HT1080 (cell line): ENCODE data around the gene MPC1. TPM values are rescaled to one million over a fixed set of nuclear protein-coding genes. Genes with fewer than 3 reads are reported as not detected.
"Not testable (repeated sequence)": the region's sequence is repeated elsewhere in the genome, so short reads cannot be mapped to it uniquely, and the experiment has no call there.

Experiments used
- DNase-seq: peaks from one replicate; pipeline ENCODE4 v3.0.0-alpha.2; 2015; ENCODE audit warnings: low read depth
- total RNA-seq: library from RNA; depleted of rRNA; stranded (reverse); fragments of >200 nt; shearing (Covaris generic); gene quantifications from 2 replicates; pipeline ENCODE4 v1.2.3, GENCODE V29; 2014

The MPC1 gene
- total RNA-seq, 1 experiment from 2014 or later, result 39.6 TPM

DNA sequence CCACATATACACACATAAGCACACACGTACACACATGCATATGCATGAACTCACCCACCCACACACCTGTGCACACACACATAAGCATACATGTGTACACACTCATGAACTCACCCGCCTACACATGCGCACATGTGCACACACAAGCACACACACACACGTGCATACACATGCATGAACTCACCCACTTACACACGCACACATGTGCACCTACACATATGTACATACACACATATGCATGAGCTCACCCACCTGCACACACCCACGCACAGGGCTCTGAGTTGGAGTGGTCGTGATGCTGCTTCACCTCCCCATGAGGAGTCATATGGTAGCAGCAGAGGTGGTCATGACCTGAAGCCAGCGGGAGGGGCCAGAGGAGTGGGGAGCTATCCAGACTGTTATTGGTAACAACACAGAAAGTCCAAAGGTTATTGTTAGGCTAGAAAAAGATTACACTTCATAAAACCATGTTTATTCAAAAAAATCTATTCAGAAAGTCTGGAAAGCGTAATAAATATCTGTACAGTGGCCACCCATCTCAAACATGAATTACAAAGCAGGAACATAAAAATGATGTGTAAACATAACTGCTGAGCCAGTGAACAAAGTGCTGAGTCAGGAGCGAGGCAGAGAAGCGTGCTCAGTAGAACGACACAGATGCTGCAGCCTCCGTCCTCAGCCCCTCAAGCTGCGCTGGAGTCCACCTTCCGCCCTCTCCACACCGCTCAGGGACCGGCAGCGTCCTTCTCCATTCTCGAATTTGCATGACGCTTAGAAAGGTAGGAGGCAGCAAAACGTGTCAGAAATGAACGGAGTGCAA is 26.4 kb upstream of the MPC1 start:
- DNase-seq, result no peak

DNA sequence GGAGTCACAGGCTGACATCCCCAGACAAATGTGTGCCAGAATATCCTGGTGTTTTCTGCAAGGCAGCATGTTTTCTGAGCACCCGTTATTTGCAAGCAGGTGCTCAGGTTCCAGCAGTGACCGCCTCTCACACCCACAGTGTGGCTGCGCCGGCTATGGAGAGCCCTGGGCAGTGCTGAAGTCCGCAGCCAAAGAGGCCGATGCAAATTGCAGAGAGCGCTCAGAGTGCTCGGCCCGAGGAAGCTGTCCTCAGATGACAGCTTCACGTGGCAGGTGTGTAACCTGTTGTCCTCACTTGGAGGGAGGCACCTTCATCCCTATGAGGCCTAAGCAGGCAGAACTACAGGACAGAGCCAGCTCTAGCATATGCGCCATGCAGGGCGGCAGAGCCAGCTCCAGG is 23.5 kb upstream of the MPC1 start:
- no peak for DNase-seq

DNA sequence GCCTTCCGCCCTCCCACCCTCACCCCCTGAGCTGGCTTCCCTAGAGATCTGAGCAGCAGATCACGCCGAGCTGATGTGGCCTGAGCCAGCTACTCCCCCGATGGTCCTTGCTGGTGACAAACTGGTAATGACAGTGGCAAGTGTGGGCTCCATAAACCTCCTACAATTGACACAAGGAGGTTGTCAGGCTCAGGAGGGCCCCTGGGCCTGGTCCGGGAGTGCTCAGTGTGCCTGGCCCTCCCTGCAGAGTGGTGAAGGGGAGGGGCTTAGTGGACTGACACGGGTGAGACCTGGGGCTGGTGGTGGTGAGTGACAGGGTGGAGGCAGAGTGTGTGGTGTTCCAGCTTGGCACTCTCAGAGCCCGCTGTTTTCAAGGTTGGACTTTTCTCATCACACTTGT is 22.6 kb upstream of the MPC1 start:
- no peak for DNase-seq

DNA sequence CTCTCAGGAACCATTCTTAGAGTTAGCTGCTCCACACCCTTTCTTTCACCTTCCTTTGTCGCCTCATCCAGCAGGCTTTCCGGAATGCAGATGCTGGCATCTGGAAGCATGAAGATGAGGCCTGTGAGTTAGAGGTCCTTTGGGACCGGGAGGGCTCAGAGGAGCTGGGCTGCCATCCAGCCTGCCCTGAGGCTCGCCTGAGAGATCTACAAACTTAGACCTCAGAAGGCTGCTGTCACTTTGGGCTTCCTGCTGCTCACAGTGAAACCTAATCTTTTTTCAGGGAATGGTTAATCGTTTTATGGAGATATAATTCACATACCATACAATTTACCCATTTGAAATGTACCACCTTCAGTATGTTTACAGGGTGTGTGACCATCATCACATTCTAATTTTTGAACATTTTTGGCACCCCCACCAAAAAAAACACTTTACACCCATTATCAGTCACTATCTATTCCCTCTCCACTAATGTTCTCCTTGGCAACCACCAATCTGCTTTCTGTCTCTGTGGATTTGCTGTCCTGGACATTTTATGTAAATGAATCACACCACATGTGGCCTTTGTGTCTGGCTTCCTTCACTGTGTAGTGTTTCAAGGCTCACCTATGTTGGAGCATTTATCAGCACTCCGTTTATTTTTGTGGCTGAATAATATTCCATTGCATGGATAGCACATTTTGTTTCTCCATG is 20.0 kb upstream of the MPC1 start:
- DNase-seq, result no peak

DNA sequence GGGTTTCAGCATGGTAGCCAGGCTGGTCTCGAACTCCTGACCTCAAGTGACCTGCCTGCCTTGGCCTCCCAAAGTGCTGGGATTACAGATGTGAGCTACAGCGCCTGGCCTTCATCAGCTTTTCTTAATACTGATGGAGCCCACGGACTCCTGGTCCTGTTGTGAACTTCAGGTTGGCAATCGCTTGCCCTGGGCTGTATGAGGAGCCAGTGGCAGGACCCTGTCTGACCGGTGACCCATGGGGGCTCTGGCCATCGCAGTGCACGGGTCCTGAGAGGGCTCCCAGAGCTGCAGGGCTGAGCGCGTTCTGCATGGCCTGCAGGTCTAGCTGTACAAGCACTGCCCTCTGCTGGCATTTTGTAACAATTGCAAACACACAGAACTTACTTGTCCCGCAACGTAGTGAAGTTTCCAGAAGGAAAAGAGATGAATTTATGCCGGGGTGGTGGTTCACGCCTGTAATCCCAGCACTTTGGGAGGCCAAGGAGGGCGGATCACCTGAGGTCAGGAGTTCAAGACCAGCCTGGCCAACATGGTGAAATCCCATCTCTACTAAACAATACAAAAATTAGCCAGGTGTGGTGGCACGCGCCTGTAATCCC is 18.0 kb upstream of the MPC1 start:
- peak; percentile 34 for DNase-seq

DNA sequence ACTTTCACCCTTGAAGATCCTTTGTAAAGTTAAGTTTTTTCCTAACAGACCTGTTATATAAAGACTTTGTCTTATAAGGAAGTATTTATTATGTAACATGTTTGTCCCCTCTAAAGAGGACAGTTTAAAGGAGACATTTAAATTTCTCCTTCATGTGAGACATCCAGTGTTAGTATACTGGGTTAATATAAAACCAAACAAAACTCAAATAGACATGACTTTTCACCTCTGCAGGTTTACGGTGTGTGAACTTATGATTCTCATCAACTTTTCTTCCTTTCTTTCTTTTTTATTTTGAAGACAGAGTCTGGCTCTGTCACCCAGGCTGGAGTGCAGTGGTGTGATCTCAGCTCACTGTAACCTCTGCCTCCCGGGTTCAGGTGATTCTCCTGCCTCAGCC is 17.4 kb upstream of the MPC1 start:
- no peak for DNase-seq

DNA sequence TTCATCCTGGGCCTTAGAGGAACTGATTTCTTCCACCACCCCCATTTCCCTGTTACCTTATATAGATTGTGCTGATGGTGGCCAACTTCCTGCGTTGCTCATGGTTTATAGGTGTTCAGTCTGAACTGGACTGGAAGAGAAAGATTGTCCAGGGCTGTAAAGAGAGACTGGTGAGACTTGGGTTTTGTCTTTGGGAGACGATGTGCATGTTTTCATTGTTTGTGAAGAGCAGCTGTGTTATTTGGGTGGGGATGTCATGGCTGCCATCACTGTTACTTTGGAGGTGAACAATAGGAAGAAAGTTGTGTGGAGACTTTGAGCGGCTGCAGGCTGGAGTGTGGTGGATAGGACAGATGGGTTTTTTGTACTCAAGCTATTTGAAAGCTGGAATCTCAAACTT is 15.6 kb upstream of the MPC1 start:
- no peak for DNase-seq

DNA sequence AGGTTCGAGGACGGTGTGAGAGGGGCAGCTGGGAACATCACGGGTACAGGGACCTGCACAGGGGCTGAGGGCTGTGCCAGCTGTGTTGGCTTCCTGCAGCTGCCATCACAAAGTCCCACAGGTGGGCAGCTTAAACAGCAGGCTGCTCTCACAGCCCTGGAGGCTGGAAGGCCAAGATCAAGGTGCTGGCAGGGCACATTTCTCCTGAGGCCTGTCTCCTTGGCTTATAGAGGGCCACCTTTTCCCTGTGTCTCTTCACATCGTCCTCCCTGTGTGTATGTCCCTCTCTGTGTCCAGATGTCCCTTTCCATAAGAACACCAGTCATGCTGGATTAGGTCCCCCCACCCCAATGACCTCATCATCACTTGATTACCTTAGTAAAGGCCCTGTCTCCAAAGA is 15.1 kb upstream of the MPC1 start:
- DNase-seq, result no peak

DNA sequence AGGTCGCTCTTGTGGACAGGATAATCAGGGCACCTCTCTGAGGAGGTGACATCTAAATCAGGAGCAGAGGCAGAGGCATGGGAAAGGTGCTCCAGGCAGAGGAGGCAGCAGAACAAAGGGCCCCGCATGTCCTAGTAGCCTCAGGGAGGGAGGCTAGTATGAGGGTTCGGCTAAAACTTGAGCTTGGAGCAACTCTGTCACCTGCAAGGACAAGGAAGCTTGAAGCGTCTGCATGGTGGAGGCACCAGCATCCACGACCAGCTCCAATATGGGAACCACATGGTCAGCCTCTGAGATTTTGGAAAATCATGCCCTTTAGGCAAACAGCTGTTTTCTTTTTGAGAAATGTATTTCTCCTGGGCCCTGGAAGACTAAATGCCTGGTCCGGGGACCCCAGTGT is 13.0 kb upstream of the MPC1 start:
- no peak for DNase-seq

DNA sequence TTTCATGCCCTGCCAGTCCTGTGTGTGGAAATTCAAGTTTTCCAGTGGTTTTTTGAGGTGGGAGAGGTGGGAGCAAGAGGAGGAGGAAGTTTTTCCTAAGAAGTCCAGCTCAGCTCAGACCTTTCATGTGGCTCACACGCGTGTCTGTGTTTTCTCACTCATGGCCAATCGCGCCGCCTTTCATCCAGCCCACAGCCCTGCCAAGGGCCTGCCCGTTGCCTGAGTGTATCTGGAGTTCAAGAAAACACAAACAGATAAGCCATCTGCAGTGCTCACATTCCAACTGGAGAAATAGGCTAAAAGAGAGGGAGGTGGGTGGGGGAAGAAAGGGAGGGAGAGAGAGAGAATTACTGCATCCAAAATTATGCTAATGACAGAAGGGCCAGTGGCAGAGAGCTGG is 12.6 kb upstream of the MPC1 start:
- DNase-seq, result no peak

DNA sequence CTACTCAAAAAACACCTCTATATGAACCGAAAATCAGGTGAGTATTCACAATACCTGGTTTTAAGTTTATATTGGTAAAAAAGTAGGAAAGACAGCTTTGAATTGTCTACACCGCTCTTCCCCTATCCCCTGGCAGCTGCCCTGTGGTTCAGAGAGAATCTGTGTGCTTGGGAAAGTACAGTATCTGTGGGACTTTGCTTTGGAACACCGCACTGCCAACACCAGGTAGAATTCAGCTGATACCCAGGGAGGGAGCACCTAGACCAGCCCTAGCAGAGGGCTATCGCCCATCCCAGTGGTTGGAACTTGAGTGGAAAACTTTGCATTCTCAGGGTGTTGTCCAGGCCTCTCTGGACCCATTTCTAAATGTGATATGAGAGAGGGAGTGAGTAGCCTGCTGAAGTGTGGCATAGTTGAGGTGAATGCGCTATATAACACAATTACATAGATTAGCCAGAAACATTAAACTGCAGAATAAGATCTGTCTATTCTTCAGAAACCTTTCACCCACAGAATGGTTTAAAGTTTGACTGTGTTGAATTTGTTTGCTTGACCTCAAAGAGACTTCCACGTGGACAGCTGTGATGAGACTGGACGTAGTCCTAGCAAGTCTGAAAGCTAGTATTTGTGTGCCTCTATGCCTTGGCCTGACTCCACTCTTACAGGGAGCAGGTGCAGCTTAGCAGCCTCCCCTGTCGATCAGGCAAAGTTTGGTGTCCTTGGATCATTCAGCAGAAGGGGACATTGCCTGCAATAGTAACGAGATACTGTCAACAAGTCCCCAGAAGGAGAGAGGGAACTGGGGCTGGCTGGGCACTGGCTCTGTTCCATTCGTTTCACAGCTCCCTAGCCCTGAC is 11.5 kb upstream of the MPC1 start:
- no peak for DNase-seq

DNA sequence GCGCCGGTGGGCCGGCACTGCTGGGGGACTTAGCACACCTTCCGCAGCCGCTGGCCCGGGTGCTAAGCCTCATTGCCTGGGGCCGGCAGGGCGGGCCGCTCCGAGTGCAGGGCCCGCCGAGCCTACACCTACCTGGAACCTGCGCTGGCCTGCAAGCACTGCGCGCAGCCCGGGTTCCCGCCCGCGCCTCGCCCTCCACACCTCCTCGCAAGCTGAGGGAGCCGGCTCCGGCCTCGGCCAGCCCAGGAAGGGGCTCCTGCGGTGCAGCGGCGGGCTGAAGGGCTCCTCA is 10.7 kb upstream of the MPC1 start:
- DNase-seq, result no peak

DNA sequence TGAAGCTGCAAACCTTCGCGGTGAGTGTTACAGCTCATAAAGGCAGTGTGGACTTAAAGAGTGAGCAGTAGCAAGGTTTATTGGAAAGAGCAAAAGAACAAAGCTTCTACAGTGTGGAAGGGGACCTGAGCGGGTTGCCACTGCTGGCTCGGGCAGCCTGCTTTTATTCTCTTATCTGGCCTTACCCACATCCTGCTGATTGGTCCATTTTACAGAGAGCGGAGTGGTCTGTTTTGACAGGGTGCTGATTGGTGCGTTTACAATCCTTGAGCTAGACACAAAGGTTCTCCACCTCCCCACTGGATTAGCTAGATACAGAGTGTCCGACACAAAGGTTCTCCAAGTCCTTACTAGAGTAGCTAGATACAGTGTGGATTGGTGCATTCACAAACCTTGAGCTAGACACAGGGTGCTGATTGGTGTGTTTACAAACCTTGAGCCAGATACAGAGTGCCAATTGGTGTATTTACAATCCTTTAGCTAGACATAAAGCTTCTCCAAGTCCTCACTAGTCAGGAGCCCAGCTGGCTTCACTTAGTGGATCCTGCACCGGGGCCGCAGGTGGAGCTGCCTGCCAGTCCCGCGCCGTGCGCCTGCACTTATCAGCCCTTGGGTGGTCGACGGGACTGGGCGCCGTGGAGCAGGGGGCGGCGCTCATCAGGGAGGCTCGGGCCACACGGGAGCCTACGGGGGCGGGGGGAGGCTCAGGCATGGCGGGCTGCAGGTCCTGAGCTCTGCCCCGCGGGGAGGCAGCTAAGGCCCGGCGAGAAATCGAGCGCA is 10.2 kb upstream of the MPC1 start:
- DNase-seq, result not testable (repeated sequence)

DNA sequence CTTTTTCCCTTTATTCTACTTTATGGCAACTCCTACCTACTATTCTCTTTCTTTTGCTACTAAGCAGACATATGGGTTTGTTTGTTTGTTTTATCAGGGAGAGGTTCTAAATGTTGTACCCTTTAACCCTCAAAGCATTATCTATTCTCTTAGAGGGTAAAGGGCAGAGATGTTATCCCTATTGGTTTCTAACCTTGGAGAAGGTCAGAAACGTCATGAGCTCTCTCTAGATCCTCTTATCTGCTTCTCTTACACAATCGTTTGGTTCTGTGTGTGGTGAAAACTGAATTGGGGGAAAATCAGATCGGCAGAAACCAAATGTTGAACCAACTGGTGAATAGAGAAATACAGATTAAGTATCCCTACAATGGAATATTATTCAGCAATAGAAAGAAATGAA is 6.4 kb upstream of the MPC1 start:
- no peak for DNase-seq

DNA sequence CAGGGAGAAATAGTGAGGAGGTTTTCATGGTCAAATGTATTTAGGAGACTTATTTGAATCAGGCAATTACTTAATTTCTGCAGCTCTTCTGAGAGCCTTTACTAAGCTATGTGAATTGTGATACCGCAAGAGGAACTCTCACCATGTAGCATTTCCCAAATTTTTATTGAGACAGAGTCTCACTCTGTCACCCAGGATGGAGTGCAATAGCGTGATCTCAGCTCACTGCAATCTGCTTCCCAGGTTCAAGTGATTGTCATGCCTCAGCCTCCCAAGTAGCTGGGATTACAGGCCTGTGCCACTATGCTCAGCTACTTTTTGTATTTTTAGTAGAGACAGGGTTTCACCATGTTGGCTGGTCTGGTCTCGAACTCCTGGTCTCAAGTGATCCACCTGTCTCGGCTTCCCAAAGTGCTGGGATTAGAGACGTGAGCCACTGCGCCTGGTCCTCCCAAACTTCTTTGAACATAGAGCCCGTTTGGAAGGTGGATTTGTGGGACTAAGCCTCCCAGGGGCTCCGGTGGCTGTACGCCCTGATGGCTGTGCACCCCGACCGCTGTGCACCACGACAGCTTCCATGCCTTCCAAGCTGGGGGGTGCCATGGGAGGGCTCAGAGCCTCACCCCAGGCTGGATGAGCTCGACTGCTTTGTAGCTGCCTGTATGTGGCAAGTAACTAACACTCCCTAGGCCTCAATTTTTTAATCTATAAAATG is 5.7 kb upstream of the MPC1 start:
- no peak for DNase-seq

DNA sequence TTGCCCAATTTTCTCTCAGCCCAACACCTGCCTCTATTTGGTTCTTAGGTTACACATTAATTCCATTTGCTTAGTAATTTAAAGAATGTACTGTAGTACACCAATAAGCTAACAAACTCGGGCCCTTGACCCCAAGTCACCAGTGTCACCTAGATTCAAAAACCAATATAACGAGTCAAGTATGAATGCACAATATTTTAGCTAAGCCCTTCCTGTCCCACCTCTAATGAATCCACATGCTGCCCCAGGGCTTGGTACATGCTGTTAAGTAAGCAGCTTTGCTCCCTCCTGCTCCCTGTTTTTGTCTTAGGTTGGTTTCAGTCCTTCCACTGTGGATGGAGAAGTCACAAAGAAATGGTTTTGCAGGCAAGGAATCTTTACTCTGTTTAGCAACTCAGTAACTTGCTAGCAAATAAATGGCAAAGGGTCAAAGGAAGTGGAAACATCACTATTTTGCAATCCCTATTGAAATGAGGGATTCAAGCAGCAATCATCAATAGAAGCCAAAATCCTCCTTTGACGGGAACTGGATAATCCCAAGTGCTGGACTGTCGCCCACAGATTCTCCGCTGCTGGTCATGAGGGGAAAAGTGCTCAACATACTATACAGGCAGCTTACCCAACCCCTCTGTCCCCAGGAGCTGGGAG is 5.0 kb upstream of the MPC1 start:
- DNase-seq, result no peak

DNA sequence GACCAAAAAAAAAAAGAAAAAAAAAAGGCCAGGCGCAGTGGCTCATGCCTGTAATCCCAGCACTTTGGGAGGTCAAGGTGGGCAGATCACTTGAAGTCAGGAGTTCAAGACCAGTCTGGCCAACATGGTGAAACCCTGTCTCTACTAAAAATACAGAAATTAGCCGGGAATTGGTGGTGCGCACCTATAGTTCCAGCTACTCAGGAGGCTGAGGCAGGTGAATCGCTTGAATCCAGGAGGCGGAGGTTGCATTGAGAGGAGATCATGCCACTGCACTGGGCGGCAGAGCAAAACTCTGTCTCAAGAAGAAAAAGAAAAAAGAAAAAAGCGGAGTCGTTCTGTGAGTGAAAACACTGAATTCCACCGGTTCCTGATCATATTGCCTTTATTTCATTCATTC is 4.4 kb upstream of the MPC1 start:
- not testable (repeated sequence) for DNase-seq

DNA sequence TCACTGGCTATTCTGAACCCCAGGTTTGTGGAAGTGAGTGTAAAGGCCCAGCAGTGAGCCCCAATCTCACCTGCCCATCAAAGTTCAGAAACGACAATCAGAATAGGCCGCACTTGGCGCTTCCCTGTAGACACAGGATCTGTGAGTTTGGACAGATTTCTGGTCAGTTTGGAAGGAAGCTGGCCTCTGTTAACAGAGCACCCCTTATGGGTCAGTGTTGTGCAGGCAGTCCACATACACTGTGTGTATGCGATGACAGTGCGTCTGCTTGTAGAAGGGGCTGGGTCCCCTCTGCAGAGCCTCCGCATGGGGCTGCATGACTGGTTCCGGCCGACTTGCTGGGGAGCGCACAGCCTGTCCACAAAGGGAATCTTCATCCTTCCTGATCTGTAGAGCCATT is 3.4 kb upstream of the MPC1 start:
- DNase-seq, result no peak

DNA sequence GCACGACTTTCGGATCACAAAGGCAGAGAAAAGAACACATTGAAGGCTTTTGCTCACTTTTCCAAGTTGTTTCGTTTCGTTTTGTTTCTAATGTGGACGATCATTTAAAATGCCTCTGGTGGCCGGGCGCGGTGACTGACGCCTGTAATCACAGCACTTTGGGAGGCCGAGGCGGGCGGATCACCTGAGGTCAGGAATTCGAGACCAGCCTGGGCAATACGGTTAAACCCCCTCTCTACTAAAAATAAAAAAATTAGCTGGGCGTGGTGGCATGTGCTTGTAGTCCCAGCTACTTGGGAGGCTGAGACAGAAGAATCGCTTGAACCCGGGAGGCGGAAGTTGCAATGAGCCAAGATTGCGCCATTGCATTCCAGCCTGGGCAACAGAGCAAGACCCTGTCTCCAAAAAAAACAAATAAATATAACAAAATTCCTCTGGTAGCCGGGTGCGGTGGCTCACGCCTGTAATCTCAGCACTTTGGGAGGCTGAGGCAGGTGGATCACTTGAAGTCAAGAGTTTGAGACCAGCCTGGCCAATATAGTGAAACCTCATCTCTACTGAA is 1.1 kb upstream of the MPC1 start:
- not testable (repeated sequence) for DNase-seq

DNA sequence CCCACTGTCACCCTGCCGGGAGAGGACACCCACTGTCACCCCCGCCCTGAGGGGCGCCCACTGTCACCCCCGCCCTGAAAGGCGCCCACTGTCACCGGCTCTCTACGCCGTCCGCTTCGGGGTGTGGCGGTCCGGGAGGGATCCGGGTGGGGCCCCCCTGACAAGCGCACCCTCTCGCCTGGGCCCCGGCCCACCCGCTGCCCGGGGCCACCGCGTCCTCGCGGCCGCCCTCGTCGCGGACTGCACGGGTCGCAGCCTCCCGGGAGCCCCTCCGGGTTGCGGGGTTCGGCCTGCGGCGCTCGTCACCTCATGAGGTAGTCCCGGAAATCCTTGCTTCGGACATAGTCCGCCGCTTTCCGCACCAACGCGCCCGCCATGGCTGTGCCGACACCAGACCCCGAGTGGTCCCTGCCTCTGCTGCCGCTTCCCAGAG is 224 bp downstream of the MPC1 start:
- DNase-seq, result no peak
